ENCODE data around the gene CRMP1.

DNA sequence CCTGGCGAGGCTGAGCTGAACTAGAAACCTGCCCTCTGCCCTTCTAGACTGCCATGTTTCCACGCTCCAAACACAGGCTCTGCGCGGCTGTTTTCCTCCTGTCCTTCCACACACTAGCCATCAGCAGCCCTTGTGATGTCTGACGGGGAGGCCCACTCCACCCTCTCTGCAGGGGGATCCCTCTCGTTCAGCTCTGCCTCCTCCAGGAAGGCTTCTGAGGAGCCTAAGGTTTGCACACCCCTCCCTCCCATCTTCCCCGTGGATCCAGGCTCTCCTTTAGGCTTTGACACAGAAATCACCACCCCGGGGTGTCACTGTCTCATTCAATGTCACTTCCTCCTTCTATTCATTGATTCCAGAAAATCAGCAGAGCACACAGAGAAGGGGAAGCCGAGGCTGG lies 38.6 kb upstream of the CRMP1 start:
- TF ChIP-seq, protein P1, sequence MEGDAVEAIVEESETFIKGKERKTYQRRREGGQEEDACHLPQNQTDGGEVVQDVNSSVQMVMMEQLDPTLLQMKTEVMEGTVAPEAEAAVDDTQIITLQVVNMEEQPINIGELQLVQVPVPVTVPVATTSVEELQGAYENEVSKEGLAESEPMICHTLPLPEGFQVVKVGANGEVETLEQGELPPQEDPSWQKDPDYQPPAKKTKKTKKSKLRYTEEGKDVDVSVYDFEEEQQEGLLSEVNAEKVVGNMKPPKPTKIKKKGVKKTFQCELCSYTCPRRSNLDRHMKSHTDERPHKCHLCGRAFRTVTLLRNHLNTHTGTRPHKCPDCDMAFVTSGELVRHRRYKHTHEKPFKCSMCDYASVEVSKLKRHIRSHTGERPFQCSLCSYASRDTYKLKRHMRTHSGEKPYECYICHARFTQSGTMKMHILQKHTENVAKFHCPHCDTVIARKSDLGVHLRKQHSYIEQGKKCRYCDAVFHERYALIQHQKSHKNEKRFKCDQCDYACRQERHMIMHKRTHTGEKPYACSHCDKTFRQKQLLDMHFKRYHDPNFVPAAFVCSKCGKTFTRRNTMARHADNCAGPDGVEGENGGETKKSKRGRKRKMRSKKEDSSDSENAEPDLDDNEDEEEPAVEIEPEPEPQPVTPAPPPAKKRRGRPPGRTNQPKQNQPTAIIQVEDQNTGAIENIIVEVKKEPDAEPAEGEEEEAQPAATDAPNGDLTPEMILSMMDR (IDR thresholded peaks at IDR 0.05): no peak
- TF ChIP-seq POLR2AphosphoS5 (IDR thresholded peaks at IDR 0.05) (no peak), EP300 (IDR thresholded peaks at IDR 0.05) (no peak), POLR2A (IDR thresholded peaks at IDR 0.05) (no peak)
